Body of pancreas (tissue), 4 donors: Measurements from ENCODE around the gene SNRNP25.
"Not testable (repeated sequence)": the region's sequence is repeated elsewhere in the genome, so short reads cannot be mapped to it uniquely, and the experiment has no call there.

Source experiments
- CTCF ChIP-seq, 7 experiments: fragments of 450-650 bp in 4 of 7; fragments of 200-600 bp in 3 of 7; sonication (generic) in 3 of 7; IDR thresholded peaks; one replicate each; pipeline ENCODE4 v1.5.1; 2016 to 2019; ENCODE audit warnings: antibody characterized with exemption in 7 of 7
- POLR2A ChIP-seq, 3 donors: fragments of 450-650 bp; IDR thresholded peaks; one replicate each; pipeline ENCODE4 v1.6.1; 2016; ENCODE audit warnings: antibody characterized with exemption in 3 of 3, mild to moderate bottlenecking in 2 of 3

- TF ChIP-seq CTCF, POLR2A (IDR thresholded peaks at IDR 0.05): not testable (repeated sequence)
Measured at GRCh38 chr16:20886-21285, 32.7 kb upstream of the SNRNP25 start.
